ENCODE results near the gene FOSL1. TPM values are rescaled to one million over a fixed set of nuclear protein-coding genes. Genes with fewer than 3 reads are reported as not detected.

Gene FOSL1
- total RNA-seq, 1 experiment from 2014 or later, result 2.7 TPM

GRCh38 chr11:65921876-65922275, 21.7 kb upstream of the FOSL1 start:
- no peaks in the 10 kb centered on the region for H3K4me1 Mint-ChIP-seq (ENCODE audit: low read depth, unreplicated experiment)
- peaks cover 20% of the 10 kb centered on the region for H3K36me3 Mint-ChIP-seq (ENCODE audit: insufficient read depth, unreplicated experiment)
- intact Hi-C loops (cut with micrococcal nuclease; ENCODE audit: unreplicated experiment), result no loop called here
- TF ChIP-seq CTCF (IDR thresholded peaks at IDR 0.05; ENCODE audit: insufficient read depth in 1 of 2, low read depth in 1 of 2, low read length in 1 of 2, severe bottlenecking in 1 of 2, unreplicated experiment in 1 of 2), result no peak
- no peak for DNase-seq
- BruUV-seq (replicated peaks), result no TSS peak
- peaks cover 15% of the 10 kb centered on the region for H3K4me1 ChIP-seq
- H3K9me3 Mint-ChIP-seq (ENCODE audit: unreplicated experiment), result no peaks in the 10 kb centered on the region
- POLR2A ChIA-PET, result no interaction called here
- CTCF ChIA-PET, result interaction anchor here (0.7 kb wide), 1 partner anchor 496 kb away, joined by 5 read pairs; no protein-coding TSS in a partner anchor
- no peak overlapping the region for H3K4me3 ChIP-seq (ENCODE audit: low read depth, low read length)
- H3K9me3 ChIP-seq, result no peaks in the 10 kb centered on the region
- no peak overlapping the region for H3K4me3 Mint-ChIP-seq (ENCODE audit: unreplicated experiment)
- H3K27me3 ChIP-seq (replicated peaks; ENCODE audit: control insufficient read depth, insufficient read depth, low read length), result no peaks in the 10 kb centered on the region
- no peaks in the 10 kb centered on the region; the same call in 1 of the 2 replicates for H3K36me3 ChIP-seq (ENCODE audit: control insufficient read depth, insufficient read depth, low read length)
- no peaks in the 10 kb centered on the region for H3K27me3 Mint-ChIP-seq (ENCODE audit: insufficient read depth, unreplicated experiment)
- no peak overlapping the region for H3K27ac Mint-ChIP-seq (ENCODE audit: unreplicated experiment)

GRCh38 chr11:65921033-65921555, 20.9 kb upstream of the FOSL1 start:
- Mint-ChIP-seq H3K27ac (ENCODE audit: unreplicated experiment) (no peak overlapping the region), H3K4me3 (ENCODE audit: unreplicated experiment) (peak overlapping the region; percentile 90), H3K9me3 (ENCODE audit: unreplicated experiment) (no peaks in the 10 kb centered on the region), H3K27me3 (ENCODE audit: insufficient read depth, unreplicated experiment) (no peaks in the 10 kb centered on the region), H3K4me1 (ENCODE audit: low read depth, unreplicated experiment) (no peaks in the 10 kb centered on the region), H3K36me3 (ENCODE audit: insufficient read depth, unreplicated experiment) (peaks cover 19% of the 10 kb centered on the region)
- POLR2A ChIA-PET, result no interaction called here
- no TSS peak for BruUV-seq (replicated peaks)
- H3K4me1 ChIP-seq, result peaks cover 15% of the 10 kb centered on the region
- no peaks in the 10 kb centered on the region for H3K9me3 ChIP-seq
- no peak for DNase-seq
- CTCF ChIA-PET, result interaction anchor here (0.7 kb wide), 2 partner anchors 89 to 497 kb away, joined by 4 to 5 read pairs; no protein-coding TSS in a partner anchor
- TF ChIP-seq CTCF (IDR thresholded peaks at IDR 0.05; ENCODE audit: insufficient read depth in 1 of 2, low read depth in 1 of 2, low read length in 1 of 2, severe bottlenecking in 1 of 2, unreplicated experiment in 1 of 2), result no peak
- intact Hi-C loops (cut with micrococcal nuclease; ENCODE audit: unreplicated experiment), result no loop called here
- H3K36me3 ChIP-seq (ENCODE audit: control insufficient read depth, insufficient read depth, low read length), result no peaks in the 10 kb centered on the region; the same call in 1 of the 2 replicates
- no peak overlapping the region for H3K4me3 ChIP-seq (ENCODE audit: low read depth, low read length)
- H3K27me3 ChIP-seq (replicated peaks; ENCODE audit: control insufficient read depth, insufficient read depth, low read length), result no peaks in the 10 kb centered on the region

DNA sequence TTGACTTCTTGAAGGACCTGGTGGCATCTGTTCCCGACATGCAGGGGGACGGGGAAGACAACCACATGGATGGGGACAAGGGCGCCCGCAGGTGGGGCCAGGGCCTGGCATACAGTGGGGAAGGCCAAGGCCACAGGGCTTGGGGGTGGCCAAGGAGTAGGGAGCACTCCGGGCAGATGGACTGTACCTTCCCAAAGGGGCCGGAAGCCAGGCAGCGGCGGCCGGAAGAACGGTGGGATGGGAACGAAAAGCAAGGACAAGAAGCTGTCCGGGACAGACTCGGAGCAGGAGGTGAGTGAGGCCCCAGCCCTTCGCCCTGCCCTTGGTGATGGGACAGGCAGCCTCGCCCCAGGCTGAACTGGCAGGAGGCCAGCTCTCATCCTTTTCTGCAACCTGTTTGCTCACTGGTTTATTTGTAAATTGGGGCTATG, 20.2 kb upstream of the FOSL1 start:
- intact Hi-C loops (cut with micrococcal nuclease; ENCODE audit: unreplicated experiment), result no loop called here
- Mint-ChIP-seq H3K36me3 (ENCODE audit: insufficient read depth, unreplicated experiment) (peaks cover 19% of the 10 kb centered on the region), H3K4me3 (ENCODE audit: unreplicated experiment) (peak overlapping the region; percentile 90), H3K9me3 (ENCODE audit: unreplicated experiment) (no peaks in the 10 kb centered on the region), H3K4me1 (ENCODE audit: low read depth, unreplicated experiment) (no peaks in the 10 kb centered on the region), H3K27me3 (ENCODE audit: insufficient read depth, unreplicated experiment) (no peaks in the 10 kb centered on the region), H3K27ac (ENCODE audit: unreplicated experiment) (no peak overlapping the region)
- no TSS peak for BruUV-seq (replicated peaks)
- H3K36me3 ChIP-seq (ENCODE audit: control insufficient read depth, insufficient read depth, low read length), result no peaks in the 10 kb centered on the region; the same call in 1 of the 2 replicates
- no peaks in the 10 kb centered on the region for H3K9me3 ChIP-seq
- peaks cover 15% of the 10 kb centered on the region for H3K4me1 ChIP-seq
- H3K27me3 ChIP-seq (replicated peaks; ENCODE audit: control insufficient read depth, insufficient read depth, low read length), result no peaks in the 10 kb centered on the region
- POLR2A ChIA-PET, result no interaction called here
- peak overlapping the region; percentile 95 for H3K4me3 ChIP-seq (ENCODE audit: low read depth, low read length)
- TF ChIP-seq CTCF (IDR thresholded peaks at IDR 0.05; ENCODE audit: insufficient read depth in 1 of 2, low read depth in 1 of 2, low read length in 1 of 2, severe bottlenecking in 1 of 2, unreplicated experiment in 1 of 2), result no peak
- DNase-seq, result no peak
- CTCF ChIA-PET, result interaction anchor here (0.7 to 1.3 kb wide), 2 partner anchors 30 to 90 kb away, joined by 4 read pairs; partner anchors contain the start of gene CCDC85B

Measured in Caco-2 (cell line).